ENCODE data around the gene EVI5. TPM values are rescaled to one million over a fixed set of nuclear protein-coding genes. Genes with fewer than 3 reads are reported as not detected.

The EVI5 gene
- polyA plus RNA-seq, 1 donor from 2014 or later, result 8.5 TPM

GRCh38 chr1:92480200-92480812, 304.6 kb downstream of the EVI5 start:
- TF ChIP-seq EZH2 (IDR thresholded peaks at IDR 0.05; ENCODE audit: borderline replicate concordance, insufficient read depth, low read length, poor library complexity, severe bottlenecking) (peak; percentile 86), RAD21 (conservative IDR thresholded peaks at IDR 0.05) (no peak)
- H3K9me2 ChIP-seq (ENCODE audit: insufficient read depth, low read length), result no peaks in the 10 kb centered on the region
- peaks cover 95% of the 10 kb centered on the region for H3K27me3 ChIP-seq (ENCODE audit: insufficient read depth, low read depth, low read length)
- no peaks in the 10 kb centered on the region for H3K9me3 ChIP-seq (ENCODE audit: low read length)
- H3K4me3 ChIP-seq (ENCODE audit: low read length), result peak overlapping the region; percentile 59
- H3F3A ChIP-seq (ENCODE audit: insufficient read depth, low read length, poor library complexity, severe bottlenecking), result no peaks in the 10 kb centered on the region
- no peaks in the 10 kb centered on the region for H3K79me2 ChIP-seq (replicated peaks; ENCODE audit: insufficient read depth, low read length)
- H3K36me3 ChIP-seq (ENCODE audit: insufficient read depth, low read length), result no peaks in the 10 kb centered on the region
- H3K4me2 ChIP-seq (ENCODE audit: low read length), result no peak overlapping the region
- no peaks in the 10 kb centered on the region for H4K20me1 ChIP-seq (ENCODE audit: insufficient read depth)
- no peak overlapping the region for H3K9ac ChIP-seq (ENCODE audit: low read length)
- no peak overlapping the region for H3K27ac ChIP-seq (ENCODE audit: low read length)
- no peak overlapping the region for H2AFZ ChIP-seq (ENCODE audit: low read depth, low read length)

GRCh38 chr1:92479587-92479986, 305.3 kb downstream of the EVI5 start:
- no peak overlapping the region for H3K4me3 ChIP-seq (ENCODE audit: low read length)
- TF ChIP-seq TAF1 (IDR thresholded peaks at IDR 0.05; ENCODE audit: low read depth), result no peak
- H3K4me2 ChIP-seq (ENCODE audit: low read length), result no peak overlapping the region
- H3K79me2 ChIP-seq (replicated peaks; ENCODE audit: insufficient read depth, low read length), result no peaks in the 10 kb centered on the region
- H3F3A ChIP-seq (ENCODE audit: insufficient read depth, low read length, poor library complexity, severe bottlenecking), result no peaks in the 10 kb centered on the region
- H4K20me1 ChIP-seq (ENCODE audit: insufficient read depth), result no peaks in the 10 kb centered on the region
- H3K27ac ChIP-seq (ENCODE audit: low read length), result no peak overlapping the region
- no peak overlapping the region for H3K9ac ChIP-seq (ENCODE audit: low read length)
- peaks cover 88% of the 10 kb centered on the region for H3K27me3 ChIP-seq (ENCODE audit: insufficient read depth, low read depth, low read length)
- H3K36me3 ChIP-seq (ENCODE audit: insufficient read depth, low read length), result no peaks in the 10 kb centered on the region
- H2AFZ ChIP-seq (ENCODE audit: low read depth, low read length), result no peak overlapping the region
- H3K9me3 ChIP-seq (ENCODE audit: low read length), result no peaks in the 10 kb centered on the region
- H3K9me2 ChIP-seq (ENCODE audit: insufficient read depth, low read length), result no peaks in the 10 kb centered on the region

GRCh38 chr1:92478393-92478792, 306.5 kb downstream of the EVI5 start:
- Histone ChIP-seq H3K27me3 (ENCODE audit: insufficient read depth, low read depth, low read length) (peaks cover 76% of the 10 kb centered on the region), H3K9me2 (ENCODE audit: insufficient read depth, low read length) (no peaks in the 10 kb centered on the region), H3K4me2 (ENCODE audit: low read length) (no peak overlapping the region), H3K9ac (ENCODE audit: low read length) (no peak overlapping the region), H3K36me3 (ENCODE audit: insufficient read depth, low read length) (no peaks in the 10 kb centered on the region), H3K4me3 (ENCODE audit: low read length) (no peak overlapping the region), H3K27ac (ENCODE audit: low read length) (no peak overlapping the region), H3K79me2 (replicated peaks; ENCODE audit: insufficient read depth, low read length) (no peaks in the 10 kb centered on the region), H3K9me3 (ENCODE audit: low read length) (no peaks in the 10 kb centered on the region), H4K20me1 (ENCODE audit: insufficient read depth) (no peaks in the 10 kb centered on the region), H2AFZ (ENCODE audit: low read depth, low read length) (no peak overlapping the region), H3F3A (ENCODE audit: insufficient read depth, low read length, poor library complexity, severe bottlenecking) (no peaks in the 10 kb centered on the region)
- TF ChIP-seq SMC3 (conservative IDR thresholded peaks at IDR 0.05; ENCODE audit: poor library complexity) (no peak), TAF1 (IDR thresholded peaks at IDR 0.05; ENCODE audit: low read depth) (no peak), REST (IDR thresholded peaks at IDR 0.05; ENCODE audit: borderline replicate concordance) (no peak), CTCF (IDR thresholded peaks at IDR 0.05; ENCODE audit: poor library complexity, severe bottlenecking) (no peak), EP300 (conservative IDR thresholded peaks at IDR 0.05; ENCODE audit: poor library complexity, severe bottlenecking) (no peak), POLR2AphosphoS5 (IDR thresholded peaks at IDR 0.05) (no peak), MXI1 (conservative IDR thresholded peaks at IDR 0.05; ENCODE audit: poor library complexity, severe bottlenecking) (no peak), RAD21 (conservative IDR thresholded peaks at IDR 0.05) (no peak), EZH2 (IDR thresholded peaks at IDR 0.05; ENCODE audit: borderline replicate concordance, insufficient read depth, low read length, poor library complexity, severe bottlenecking) (no peak)
